Right lobe of liver (tissue), 4 donors: ENCODE measurements around the gene HOXD13.

ENCODE experiments used
- CTCF ChIP-seq, 4 donors: fragments of 200-600 bp in 3 of 4; fragments of 450-650 bp in 1 of 4; IDR thresholded peaks; one replicate each; pipeline versions ENCODE4 v1.5.1 to v1.8.0; 2016 to 2022; ENCODE audit warnings: antibody characterized with exemption in 4 of 4, mild to moderate bottlenecking in 2 of 4
- POLR2A ChIP-seq: fragments of 450-650 bp; IDR thresholded peaks from one replicate; pipeline ENCODE4 v1.6.1; 2017; ENCODE audit warnings: antibody characterized with exemption, mild to moderate bottlenecking
- donor health status: DM: no; HTN: no; CAD: no.
- donor health status: DM: no; HTN: no; CAD: no.
- donor health status: DM: no; HTN: yes; CAD: no.

GRCh38 chr2:176092270-176093144 is at the start of gene HOXD13:
- no peak for TF ChIP-seq CTCF (IDR thresholded peaks at IDR 0.05)
- TF ChIP-seq POLR2A: no peak
